Measurements from ENCODE around the gene ZNF646.

Gene ZNF646

GRCh38 chr16:31129568-31130335 is 55.5 kb downstream of the ZNF646 start:
- H3K36me3 ChIP-seq (ENCODE audit: insufficient read depth, low read length): peaks cover 66% of the 10 kb centered on the region

GRCh38 chr16:31130336-31130891 is 56.2 kb downstream of the ZNF646 start:
- Histone ChIP-seq H3K27me3 (ENCODE audit: control insufficient read depth in 1 of 2, insufficient read depth in 2 of 2, low read length in 2 of 2) (peaks cover 0 to 2% of the 10 kb centered on the region in 2 donors), H3K36me3 (ENCODE audit: insufficient read depth, low read length) (peaks cover 62% of the 10 kb centered on the region), H3K9ac (ENCODE audit: low read length) (no peak overlapping the region), H3K4me3 (ENCODE audit: low read depth in 1 of 2, low read length in 2 of 2) (no peak overlapping the region), H3K27ac (ENCODE audit: low read depth, low read length) (no peak overlapping the region), H3K9me3 (ENCODE audit: low read length) (no peaks in the 10 kb centered on the region), H3K4me1 (ENCODE audit: insufficient read depth, low read length) (peaks cover 9% of the 10 kb centered on the region)

More at GRCh38 chr16:31129568-31130335, 55.5 kb downstream of the ZNF646 start:
- Histone ChIP-seq H3K9me3 (ENCODE audit: low read length) (no peaks in the 10 kb centered on the region), H3K9ac (ENCODE audit: low read length) (no peak overlapping the region), H3K27ac (ENCODE audit: low read depth, low read length) (peak overlapping the region; percentile 17), H3K4me1 (ENCODE audit: insufficient read depth, low read length) (peaks cover 5% of the 10 kb centered on the region), H3K27me3 (ENCODE audit: control insufficient read depth in 1 of 2, insufficient read depth in 2 of 2, low read length in 2 of 2) (no peaks in the 10 kb centered on the region), H3K4me3 (ENCODE audit: low read depth in 1 of 2, low read length in 2 of 2) (no peak overlapping the region)

GRCh38 chr16:31130899-31131298 is 56.7 kb downstream of the ZNF646 start:
- Histone ChIP-seq H3K4me1 (ENCODE audit: insufficient read depth, low read length) (peaks cover 9% of the 10 kb centered on the region), H3K27ac (ENCODE audit: low read depth, low read length) (no peak overlapping the region), H3K4me3 (ENCODE audit: low read depth in 1 of 2, low read length in 2 of 2) (no peak overlapping the region)

GRCh38 chr16:31131416-31131815 is 57.2 kb downstream of the ZNF646 start:
- no peak overlapping the region for H3K27ac ChIP-seq (ENCODE audit: low read depth, low read length)
- H3K9me3 ChIP-seq (ENCODE audit: low read length): no peaks in the 10 kb centered on the region
- peaks cover 9% of the 10 kb centered on the region for H3K4me1 ChIP-seq (ENCODE audit: insufficient read depth, low read length)
- H3K4me3 ChIP-seq (ENCODE audit: low read depth in 1 of 2, low read length in 2 of 2): no peak overlapping the region
- H3K27me3 ChIP-seq (ENCODE audit: control insufficient read depth in 1 of 2, insufficient read depth in 2 of 2, low read length in 2 of 2): peaks cover 0 to 12% of the 10 kb centered on the region in 2 donors
- peaks cover 56% of the 10 kb centered on the region for H3K36me3 ChIP-seq (ENCODE audit: insufficient read depth, low read length)
- H3K9ac ChIP-seq (ENCODE audit: low read length): no peak overlapping the region

More at GRCh38 chr16:31130899-31131298, 56.7 kb downstream of the ZNF646 start:
- peaks cover 0 to 7% of the 10 kb centered on the region in 2 donors for H3K27me3 ChIP-seq (ENCODE audit: control insufficient read depth in 1 of 2, insufficient read depth in 2 of 2, low read length in 2 of 2)
- no peak overlapping the region for H3K9ac ChIP-seq (ENCODE audit: low read length)
- no peaks in the 10 kb centered on the region for H3K9me3 ChIP-seq (ENCODE audit: low read length)
- H3K36me3 ChIP-seq (ENCODE audit: insufficient read depth, low read length): peaks cover 59% of the 10 kb centered on the region

GRCh38 chr16:31131841-31132271 is 57.6 kb downstream of the ZNF646 start:
- H3K4me3 ChIP-seq (ENCODE audit: low read depth in 1 of 2, low read length in 2 of 2): no peak overlapping the region
- H3K4me1 ChIP-seq (ENCODE audit: insufficient read depth, low read length): peaks cover 9% of the 10 kb centered on the region
- H3K36me3 ChIP-seq (ENCODE audit: insufficient read depth, low read length): peaks cover 55% of the 10 kb centered on the region
- no peaks in the 10 kb centered on the region for H3K9me3 ChIP-seq (ENCODE audit: low read length)
- H3K9ac ChIP-seq (ENCODE audit: low read length): no peak overlapping the region
- no peak overlapping the region for H3K27ac ChIP-seq (ENCODE audit: low read depth, low read length)
- peaks cover 0 to 12% of the 10 kb centered on the region in 2 donors for H3K27me3 ChIP-seq (ENCODE audit: control insufficient read depth in 1 of 2, insufficient read depth in 2 of 2, low read length in 2 of 2)

GRCh38 chr16:31132303-31132979 is 58.2 kb downstream of the ZNF646 start:
- H3K9me3 ChIP-seq (ENCODE audit: low read length): no peaks in the 10 kb centered on the region
- no peak overlapping the region for H3K9ac ChIP-seq (ENCODE audit: low read length)
- H3K4me3 ChIP-seq (ENCODE audit: low read depth in 1 of 2, low read length in 2 of 2): no peak overlapping the region
- H3K27ac ChIP-seq (ENCODE audit: low read depth, low read length): no peak overlapping the region
- H3K36me3 ChIP-seq (ENCODE audit: insufficient read depth, low read length): peaks cover 49% of the 10 kb centered on the region
- peaks cover 0 to 12% of the 10 kb centered on the region in 2 donors for H3K27me3 ChIP-seq (ENCODE audit: control insufficient read depth in 1 of 2, insufficient read depth in 2 of 2, low read length in 2 of 2)
- H3K4me1 ChIP-seq (ENCODE audit: insufficient read depth, low read length): peaks cover 9% of the 10 kb centered on the region

- H3K4me3 ChIP-seq (ENCODE audit: low read depth in 1 of 2, low read length in 2 of 2): no peak overlapping the region
- H3K4me1 ChIP-seq (ENCODE audit: insufficient read depth, low read length): peaks cover 9% of the 10 kb centered on the region
- H3K27ac ChIP-seq (ENCODE audit: low read depth, low read length): no peak overlapping the region
- no peak overlapping the region for H3K9ac ChIP-seq (ENCODE audit: low read length)
- peaks cover 0 to 12% of the 10 kb centered on the region in 2 donors for H3K27me3 ChIP-seq (ENCODE audit: control insufficient read depth in 1 of 2, insufficient read depth in 2 of 2, low read length in 2 of 2)
- peaks cover 43% of the 10 kb centered on the region for H3K36me3 ChIP-seq (ENCODE audit: insufficient read depth, low read length)
- H3K9me3 ChIP-seq (ENCODE audit: low read length): no peaks in the 10 kb centered on the region
Measured at GRCh38 chr16:31133046-31133501, 58.9 kb downstream of the ZNF646 start.

All from muscle layer of colon (tissue), 2 donors.